NCI-H2029 treated with DMSO at 0.1 percent for 48 hours (cell line): ENCODE measurements around the gene BBC3.

ENCODE experiments used
- DNase-seq: peaks from one replicate; lab custom pipeline; 2025; lab: John Stamatoyannopoulos, UW

Gene BBC3

GRCh38 chr19:47230054-47230920, 712 bp downstream of the BBC3 start:
- DNase-seq: no peak

- DNase-seq: no peak
These were observed 1.3 kb downstream of the BBC3 start for GRCh38 chr19:47229676-47230053.

- DNase-seq: no peak
These were observed 1.9 kb downstream of the BBC3 start for GRCh38 chr19:47228937-47229675.

GRCh38 chr19:47228168-47228936, 2.6 kb downstream of the BBC3 start:
- no peak for DNase-seq

GRCh38 chr19:47227352-47228167, 3.4 kb downstream of the BBC3 start:
- DNase-seq: peak; percentile 51

- DNase-seq: peak; percentile 25
These were observed 4.3 kb downstream of the BBC3 start for GRCh38 chr19:47226426-47227351.

GRCh38 chr19:47225746-47226425, 5.1 kb downstream of the BBC3 start:
- DNase-seq: peak; percentile 56

- no peak for DNase-seq
These were observed 9.1 kb downstream of the BBC3 start for GRCh38 chr19:47221890-47222289.

- no peak for DNase-seq
These were observed 9.7 kb downstream of the BBC3 start for GRCh38 chr19:47221080-47221841.

- DNase-seq: no peak
These were observed 15.4 kb downstream of the BBC3 start for GRCh38 chr19:47215581-47215980.

GRCh38 chr19:47210689-47211316, 20.2 kb downstream of the BBC3 start:
- DNase-seq: peak; percentile 22

GRCh38 chr19:47210180-47210490, 20.9 kb downstream of the BBC3 start:
- no peak for DNase-seq

- no peak for DNase-seq
These were observed 21.4 kb downstream of the BBC3 start for GRCh38 chr19:47209319-47210179.

- DNase-seq: no peak
These were observed 27.7 kb downstream of the BBC3 start for GRCh38 chr19:47203254-47203653.

GRCh38 chr19:47200530-47200929, 30.5 kb downstream of the BBC3 start:
- DNase-seq: no peak

GRCh38 chr19:47197141-47197540, 33.9 kb downstream of the BBC3 start:
- DNase-seq: no peak

- DNase-seq: no peak
These were observed 35.6 kb downstream of the BBC3 start for GRCh38 chr19:47195434-47195833.

GRCh38 chr19:47190167-47190727, 40.8 kb downstream of the BBC3 start:
- peak; percentile 63 for DNase-seq
